ENCODE data around the gene PIK3CB.
"Not testable (repeated sequence)": the region's sequence is repeated elsewhere in the genome, so short reads cannot be mapped to it uniquely, and the experiment has no call there.

Gene PIK3CB

DNA sequence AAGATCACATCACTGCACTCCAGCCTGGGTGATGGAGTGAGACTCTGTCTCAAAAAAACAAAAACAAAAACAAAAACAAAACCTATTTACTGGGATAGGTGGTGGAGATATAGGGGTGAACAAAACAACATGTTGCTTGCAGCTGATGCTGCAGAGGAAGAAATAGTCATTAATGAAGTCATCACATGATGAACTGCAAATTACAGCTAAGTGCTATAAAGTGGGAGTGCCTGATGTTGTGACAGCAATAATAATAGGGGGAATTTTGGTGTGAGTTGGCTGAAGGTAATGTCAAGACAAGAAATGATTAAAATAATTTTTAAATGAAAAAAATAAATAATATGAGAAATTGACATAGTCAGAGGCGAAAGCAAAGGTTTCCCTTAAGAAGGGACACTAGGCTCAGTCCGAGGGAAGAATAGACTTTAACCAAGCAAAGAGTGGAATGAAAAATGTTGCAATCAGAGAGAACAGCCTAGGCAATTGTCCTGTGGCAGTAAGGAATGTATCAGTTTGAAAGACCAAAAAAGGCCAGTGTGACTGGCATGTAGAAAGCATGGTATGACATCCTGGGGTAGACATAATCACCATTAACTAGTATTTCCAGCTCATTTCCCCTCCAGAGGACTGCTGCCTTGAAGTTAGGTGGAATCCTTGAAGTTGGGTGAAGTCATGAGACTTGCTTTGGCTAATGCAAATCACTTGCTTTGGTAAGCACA lies 14.7 kb upstream of the PIK3CB start:
- TF ChIP-seq, protein P1, sequence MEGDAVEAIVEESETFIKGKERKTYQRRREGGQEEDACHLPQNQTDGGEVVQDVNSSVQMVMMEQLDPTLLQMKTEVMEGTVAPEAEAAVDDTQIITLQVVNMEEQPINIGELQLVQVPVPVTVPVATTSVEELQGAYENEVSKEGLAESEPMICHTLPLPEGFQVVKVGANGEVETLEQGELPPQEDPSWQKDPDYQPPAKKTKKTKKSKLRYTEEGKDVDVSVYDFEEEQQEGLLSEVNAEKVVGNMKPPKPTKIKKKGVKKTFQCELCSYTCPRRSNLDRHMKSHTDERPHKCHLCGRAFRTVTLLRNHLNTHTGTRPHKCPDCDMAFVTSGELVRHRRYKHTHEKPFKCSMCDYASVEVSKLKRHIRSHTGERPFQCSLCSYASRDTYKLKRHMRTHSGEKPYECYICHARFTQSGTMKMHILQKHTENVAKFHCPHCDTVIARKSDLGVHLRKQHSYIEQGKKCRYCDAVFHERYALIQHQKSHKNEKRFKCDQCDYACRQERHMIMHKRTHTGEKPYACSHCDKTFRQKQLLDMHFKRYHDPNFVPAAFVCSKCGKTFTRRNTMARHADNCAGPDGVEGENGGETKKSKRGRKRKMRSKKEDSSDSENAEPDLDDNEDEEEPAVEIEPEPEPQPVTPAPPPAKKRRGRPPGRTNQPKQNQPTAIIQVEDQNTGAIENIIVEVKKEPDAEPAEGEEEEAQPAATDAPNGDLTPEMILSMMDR (IDR thresholded peaks at IDR 0.05; ENCODE audit: borderline replicate concordance, control extremely low read depth, extremely low read depth, insufficient read depth, missing control alignments) = no peak

DNA sequence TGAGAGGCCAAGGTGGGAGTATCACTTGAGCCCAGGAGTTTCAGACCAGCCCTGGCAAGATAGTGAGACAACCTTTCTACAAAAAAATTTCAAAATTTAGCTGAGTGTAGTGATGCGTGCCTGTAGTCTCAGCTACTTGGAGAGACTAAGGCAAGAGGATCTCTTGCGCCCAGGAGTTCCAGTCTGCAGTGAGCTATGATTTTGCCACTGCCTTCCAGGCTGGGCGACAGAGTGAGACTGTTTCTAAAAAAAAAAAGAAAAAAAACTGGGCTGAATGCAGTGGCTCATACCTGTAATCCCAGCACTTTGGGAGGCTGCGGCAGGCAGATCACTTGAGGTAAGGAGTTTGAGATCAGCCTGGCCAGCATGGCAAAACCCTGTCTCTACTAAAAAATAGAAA lies 14.0 kb upstream of the PIK3CB start:
- TF ChIP-seq, protein P1 (IDR thresholded peaks at IDR 0.05; ENCODE audit: borderline replicate concordance, control extremely low read depth, extremely low read depth, insufficient read depth, missing control alignments) = no peak
- in situ Hi-C loops (cut with MboI; ENCODE audit: low sequenced_read_pairs, unreplicated experiment) = no loop called here
- no peak for DNase-seq (ENCODE audit: low spot score)

More for the DNA sequence above, 14.7 kb upstream of the PIK3CB start:
- no peak for DNase-seq (ENCODE audit: low spot score)
- in situ Hi-C loops (cut with MboI; ENCODE audit: low sequenced_read_pairs, unreplicated experiment) = no loop called here

DNA sequence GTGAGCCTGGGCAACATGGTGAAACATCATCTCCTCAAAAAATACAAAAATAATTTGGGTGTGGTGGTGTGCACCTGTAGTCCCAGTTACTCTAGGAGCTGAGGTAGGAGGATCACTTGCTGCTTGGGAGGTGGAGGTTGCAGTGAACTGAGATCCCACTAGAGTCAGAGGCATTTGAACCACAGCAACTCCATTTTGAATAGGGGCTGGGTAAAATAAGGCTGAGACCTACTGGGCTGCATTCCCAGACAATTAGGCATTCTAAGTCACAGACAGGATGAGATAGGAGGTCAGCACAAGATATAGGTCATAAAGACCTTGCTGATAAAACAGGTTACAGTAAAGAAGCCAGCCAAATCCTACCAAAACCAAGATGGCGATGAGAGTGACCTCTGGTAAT lies 12.1 kb upstream of the PIK3CB start:
- DNase-seq (ENCODE audit: low spot score); in situ Hi-C loops (cut with MboI; ENCODE audit: low sequenced_read_pairs, unreplicated experiment): not testable (repeated sequence)

DNA sequence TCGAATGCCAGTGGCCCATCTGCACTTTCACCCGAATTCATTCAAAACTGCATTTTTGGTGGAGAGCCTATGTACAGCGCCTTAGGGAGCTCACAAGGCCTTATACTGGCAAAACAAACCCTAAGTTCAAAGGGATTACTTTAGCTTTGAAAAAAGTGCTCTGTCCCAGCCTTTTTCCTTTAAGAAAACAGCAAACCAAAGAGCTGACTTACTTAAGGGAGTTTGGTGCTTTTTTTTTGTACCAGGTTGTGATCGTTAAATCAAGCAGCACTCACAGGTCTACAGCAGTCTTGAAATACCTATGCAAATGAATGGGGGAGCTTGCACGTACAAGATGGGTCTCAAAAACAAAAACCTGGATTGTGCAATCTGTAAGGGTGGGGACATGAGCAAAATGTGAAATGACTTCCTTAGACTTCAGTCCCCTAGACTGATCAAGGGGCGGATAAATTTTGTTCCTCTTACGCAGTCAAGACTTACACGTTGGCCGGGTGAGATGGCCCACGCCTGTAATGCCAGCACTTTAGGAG lies 11.6 kb upstream of the PIK3CB start:
- in situ Hi-C loops (cut with MboI; ENCODE audit: low sequenced_read_pairs, unreplicated experiment) = no loop called here
- TF ChIP-seq, protein P1 (IDR thresholded peaks at IDR 0.05; ENCODE audit: borderline replicate concordance, control extremely low read depth, extremely low read depth, insufficient read depth, missing control alignments) = no peak
- DNase-seq (ENCODE audit: low spot score) = no peak

DNA sequence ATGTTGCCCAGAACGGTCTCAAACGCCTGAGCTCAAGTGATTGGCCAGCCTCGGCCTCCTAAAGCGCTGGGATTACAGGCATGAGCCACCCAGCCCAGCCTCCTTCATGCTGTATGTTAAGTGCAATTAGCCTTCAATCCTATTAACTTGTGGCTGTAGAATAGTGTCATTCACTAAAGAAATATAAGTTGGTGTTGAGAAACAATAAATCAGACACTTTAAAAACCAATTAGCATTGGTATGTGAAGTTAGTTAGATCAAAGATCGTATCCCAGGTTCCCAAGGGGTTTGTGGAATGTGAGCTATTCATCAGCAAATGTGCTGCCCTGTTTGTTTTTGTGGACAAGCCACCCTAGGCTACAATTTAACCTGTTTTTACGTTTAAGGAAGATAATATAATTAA lies 11.0 kb upstream of the PIK3CB start:
- DNase-seq (ENCODE audit: low spot score) = no peak
- in situ Hi-C loops (cut with MboI; ENCODE audit: low sequenced_read_pairs, unreplicated experiment) = no loop called here
- TF ChIP-seq, protein P1 (IDR thresholded peaks at IDR 0.05; ENCODE audit: borderline replicate concordance, control extremely low read depth, extremely low read depth, insufficient read depth, missing control alignments) = no peak

DNA sequence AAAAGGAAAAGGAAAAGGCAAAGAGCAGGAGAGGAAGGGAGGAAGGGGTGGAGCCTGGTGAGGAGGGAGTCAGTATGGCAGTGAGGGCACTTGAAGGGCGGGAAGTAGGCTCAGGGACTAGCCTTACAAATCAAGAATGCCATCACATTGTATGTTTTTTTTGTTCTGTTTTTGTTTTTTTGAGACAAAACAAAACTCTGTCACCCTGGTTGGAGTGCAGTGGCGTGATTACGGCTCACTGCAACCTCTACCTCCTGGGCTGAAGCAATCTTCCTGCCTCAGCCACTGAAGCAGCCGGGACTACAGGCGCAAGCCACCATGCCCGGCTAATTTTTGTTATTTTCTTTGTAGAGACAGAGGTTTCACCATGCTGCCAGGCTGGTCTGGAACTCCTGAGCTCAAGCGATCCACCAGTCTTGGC lies 10.5 kb upstream of the PIK3CB start:
- DNase-seq (ENCODE audit: low spot score) = no peak
- TF ChIP-seq, protein P1 (IDR thresholded peaks at IDR 0.05; ENCODE audit: borderline replicate concordance, control extremely low read depth, extremely low read depth, insufficient read depth, missing control alignments) = no peak
- in situ Hi-C loops (cut with MboI; ENCODE audit: low sequenced_read_pairs, unreplicated experiment) = no loop called here

DNA sequence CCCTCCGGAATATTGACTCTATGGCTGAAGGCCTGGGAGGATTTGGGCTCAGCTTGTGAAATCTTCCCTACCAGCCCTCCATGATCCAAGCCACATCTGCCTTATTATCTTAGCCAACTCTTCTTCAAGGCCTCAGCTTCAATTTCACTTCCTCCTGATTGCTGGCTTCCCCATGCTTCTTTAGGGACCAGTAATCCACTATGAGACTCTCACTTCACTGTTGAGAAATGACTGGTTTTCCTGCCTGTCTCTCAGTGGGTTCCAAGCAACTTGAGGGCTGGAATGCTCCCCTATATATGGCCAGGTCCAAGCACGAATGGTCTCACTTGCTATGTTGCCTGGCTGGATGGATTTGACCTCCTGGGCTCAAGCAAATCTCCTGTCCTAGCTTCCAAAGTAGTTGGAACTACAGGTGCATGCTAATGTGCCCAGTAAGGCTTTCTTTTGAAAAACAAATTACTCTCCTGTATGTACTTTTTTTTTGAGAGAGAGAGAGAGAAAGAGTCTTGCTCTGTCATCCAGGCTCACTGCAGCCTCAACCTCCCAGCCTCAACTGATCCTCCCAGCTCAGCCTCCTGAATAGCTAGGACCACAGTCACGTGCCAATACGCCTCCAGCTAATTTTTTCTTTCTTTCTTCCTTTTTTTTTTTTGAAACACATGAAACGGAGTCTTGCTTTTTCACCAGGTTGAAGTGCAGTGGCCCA lies 7.9 kb upstream of the PIK3CB start:
- in situ Hi-C loops (cut with MboI; ENCODE audit: low sequenced_read_pairs, unreplicated experiment) = no loop called here
- peak; percentile 65 for DNase-seq (ENCODE audit: low spot score)
- TF ChIP-seq, protein P1 (IDR thresholded peaks at IDR 0.05; ENCODE audit: borderline replicate concordance, control extremely low read depth, extremely low read depth, insufficient read depth, missing control alignments) = no peak

DNA sequence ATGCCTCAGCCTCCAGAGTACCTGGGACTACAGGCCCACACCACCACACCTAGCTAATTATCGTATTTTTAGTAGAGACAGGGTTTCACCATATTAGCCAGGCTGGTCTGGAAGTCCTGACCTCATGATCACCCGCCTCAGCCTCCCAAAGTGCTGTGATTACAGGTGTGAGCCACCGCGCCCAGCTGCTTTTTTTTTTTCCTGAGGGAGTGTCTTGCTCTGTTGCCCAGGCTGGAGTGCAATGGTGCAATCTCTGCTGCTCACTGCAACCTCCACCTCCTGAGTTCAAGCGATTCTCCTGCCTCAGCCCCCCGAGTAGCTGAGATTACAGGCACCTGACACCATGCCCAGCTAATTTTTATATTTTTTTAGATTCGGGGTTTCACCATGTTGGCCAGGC lies 3.7 kb upstream of the PIK3CB start:
- DNase-seq (ENCODE audit: low spot score); in situ Hi-C loops (cut with MboI; ENCODE audit: low sequenced_read_pairs, unreplicated experiment): not testable (repeated sequence)

DNA sequence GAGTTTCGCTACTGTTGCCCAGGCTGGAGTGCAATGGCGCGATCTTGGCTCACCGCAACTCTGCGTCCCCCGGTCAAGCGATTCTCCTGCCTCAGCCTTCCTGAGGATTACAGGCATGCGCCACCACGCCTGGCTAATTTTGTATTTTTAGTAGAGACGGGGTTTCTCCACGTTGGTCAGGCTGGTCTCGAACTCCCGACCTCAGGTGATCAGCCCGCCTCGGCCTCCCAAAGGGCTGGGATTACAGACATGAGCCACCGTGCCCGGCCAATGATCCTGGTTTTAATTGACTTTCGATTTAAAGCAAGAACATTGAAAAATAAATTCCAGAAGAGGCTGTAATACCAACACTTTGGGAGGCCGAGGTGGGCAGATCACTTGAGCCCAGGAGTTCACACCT lies 1.1 kb upstream of the PIK3CB start:
- DNase-seq (ENCODE audit: low spot score); in situ Hi-C loops (cut with MboI; ENCODE audit: low sequenced_read_pairs, unreplicated experiment): not testable (repeated sequence)

Data from GM13976 (cell line).